Measurements from ENCODE around the gene RBCK1.
"Not testable (repeated sequence)": the region's sequence is repeated elsewhere in the genome, so short reads cannot be mapped to it uniquely, and the experiment has no call there.

RBCK1 gene

GRCh38 chr20:407953-408842 lies at the start of gene RBCK1:
RBCK1 (plus strand) TSS chr20:408299; CDS start chr20:408758, 459 bp downstream.
- peak; percentile 88 for DNase-seq (ENCODE audit: low spot score)

GRCh38 chr20:358891-359555 lies 49.1 kb upstream of the RBCK1 start:
- DNase-seq (ENCODE audit: low spot score) = no peak

GRCh38 chr20:361561-361960 lies 46.5 kb upstream of the RBCK1 start:
- DNase-seq (ENCODE audit: low spot score) = no peak

GRCh38 chr20:362271-363254 lies 45.5 kb upstream of the RBCK1 start:
- DNase-seq (ENCODE audit: low spot score) = peak; percentile 36

- no peak for DNase-seq (ENCODE audit: low spot score)
These were observed 44.6 kb upstream of the RBCK1 start for GRCh38 chr20:363319-364078.

GRCh38 chr20:364905-365794 lies 42.9 kb upstream of the RBCK1 start:
- DNase-seq (ENCODE audit: low spot score) = peak; percentile 60

GRCh38 chr20:366041-366718 lies 41.9 kb upstream of the RBCK1 start:
- no peak for DNase-seq (ENCODE audit: low spot score)

GRCh38 chr20:366719-367485 lies 41.2 kb upstream of the RBCK1 start:
- DNase-seq (ENCODE audit: low spot score) = no peak

- DNase-seq (ENCODE audit: low spot score) = no peak
These were observed 40.6 kb upstream of the RBCK1 start for GRCh38 chr20:367486-367887.

- DNase-seq (ENCODE audit: low spot score) = no peak
These were observed 39.2 kb upstream of the RBCK1 start for GRCh38 chr20:368915-369314.

- DNase-seq (ENCODE audit: low spot score) = no peak
These were observed 37.9 kb upstream of the RBCK1 start for GRCh38 chr20:370151-370600.

- DNase-seq (ENCODE audit: low spot score) = no peak
These were observed 36.9 kb upstream of the RBCK1 start for GRCh38 chr20:370977-371754.

- no peak for DNase-seq (ENCODE audit: low spot score)
These were observed 36.1 kb upstream of the RBCK1 start for GRCh38 chr20:371755-372542.

GRCh38 chr20:372543-373082 lies 35.5 kb upstream of the RBCK1 start:
- DNase-seq (ENCODE audit: low spot score) = not testable (repeated sequence)

GRCh38 chr20:373171-373890 lies 34.8 kb upstream of the RBCK1 start:
- no peak for DNase-seq (ENCODE audit: low spot score)

GRCh38 chr20:375265-375889 lies 32.7 kb upstream of the RBCK1 start:
- no peak for DNase-seq (ENCODE audit: low spot score)
